IPS DF 19.7 (cell line): Measurements from ENCODE around the gene ADD3.

Source experiments
- DNase-seq: peaks from one replicate; pipeline ENCODE4 v3.0.0-alpha.2; 2013; ENCODE audit warnings: low read depth, low spot score

ADD3 gene

DNA sequence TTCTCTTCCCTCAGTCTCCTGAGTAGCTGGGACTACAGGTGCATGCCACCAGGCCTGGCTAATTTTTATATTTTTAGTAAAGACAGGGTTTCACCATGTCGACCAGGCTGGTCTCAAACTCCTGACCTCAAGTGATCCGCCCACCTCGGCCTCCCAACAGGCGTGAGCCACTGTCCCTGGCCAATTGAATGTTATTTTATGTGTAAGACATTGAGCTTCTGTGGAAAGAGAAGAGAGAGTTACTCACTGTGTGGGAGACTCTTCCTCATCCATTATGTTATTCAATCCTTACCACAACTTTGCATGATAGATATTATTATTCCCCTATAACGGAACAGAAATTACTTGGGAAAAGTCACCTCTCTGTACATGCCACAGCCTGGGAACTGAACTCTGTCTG lies 167.0 kb downstream of the ADD3 start:
- no peak for DNase-seq

- no peak for DNase-seq
Observed at GRCh38 chr10:110175406-110175805, 167.6 kb downstream of the ADD3 start.

DNA sequence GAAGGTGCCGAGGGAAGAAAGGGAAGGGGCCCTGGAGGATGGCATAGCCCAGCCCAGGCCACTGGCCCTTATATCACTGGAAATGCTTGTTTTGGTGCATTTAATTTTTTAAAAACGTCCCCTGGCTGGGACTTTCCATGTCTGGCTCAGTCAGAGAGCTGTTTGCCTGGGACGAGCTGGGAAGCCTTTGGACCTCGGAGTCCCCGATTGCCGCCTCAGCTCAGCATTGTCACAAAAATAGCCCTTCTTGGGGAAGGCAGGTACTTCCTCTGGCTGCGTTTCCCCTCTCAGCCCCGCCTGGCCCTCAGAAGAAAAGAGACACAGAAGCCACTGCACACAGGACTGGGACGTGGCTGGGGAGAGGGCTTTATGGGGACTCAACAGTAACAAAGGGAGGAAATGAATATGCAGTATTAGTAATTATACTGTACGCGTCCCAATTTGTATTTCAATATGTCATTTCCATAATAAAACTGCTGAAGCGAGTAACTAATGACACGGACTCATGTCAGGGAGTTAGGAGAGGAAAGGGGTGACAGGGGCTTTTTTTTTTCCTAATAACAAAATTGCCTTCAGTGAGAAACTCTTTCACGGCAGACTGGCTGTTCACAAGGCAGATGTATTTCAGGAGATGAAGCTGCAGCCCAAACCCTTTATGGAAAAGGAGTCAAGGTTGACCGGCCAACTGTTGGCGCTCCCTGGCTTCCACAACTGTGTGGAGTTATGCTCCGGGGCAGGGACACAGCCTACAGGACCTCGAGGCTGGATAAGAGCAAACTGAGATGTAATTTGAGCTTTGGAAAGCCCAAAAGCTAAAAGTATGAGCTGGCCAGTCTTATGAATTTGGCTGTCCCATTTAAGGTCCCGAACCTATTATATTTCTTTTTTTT lies 168.6 kb downstream of the ADD3 start:
- no peak for DNase-seq

GRCh38 chr10:110179220-110179619 lies 171.4 kb downstream of the ADD3 start:
- no peak for DNase-seq

- DNase-seq = no peak
Observed at GRCh38 chr10:110181451-110181850, 173.7 kb downstream of the ADD3 start.

GRCh38 chr10:110181911-110182310 lies 174.1 kb downstream of the ADD3 start:
- DNase-seq = no peak

DNA sequence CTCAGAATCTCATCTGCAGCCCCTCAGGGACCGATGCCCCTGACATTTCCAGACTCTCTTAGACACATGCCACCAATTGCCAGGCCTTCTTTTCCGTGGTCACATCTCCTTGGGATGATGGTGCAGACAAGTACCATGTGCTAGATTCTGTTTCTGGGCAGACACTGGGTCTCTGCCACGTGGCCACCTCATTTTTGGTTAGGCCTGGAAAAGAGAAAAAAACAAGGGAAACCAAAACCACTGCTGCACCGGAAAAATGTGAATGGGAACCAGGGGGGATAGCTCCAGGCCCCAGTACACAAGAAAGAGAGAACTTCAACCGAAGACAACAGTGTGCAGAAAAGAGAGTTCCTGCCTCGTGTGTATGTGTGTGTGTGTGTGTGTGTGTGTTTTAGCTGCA lies 176.6 kb downstream of the ADD3 start:
- DNase-seq = no peak
